ENCODE results near the gene SATB2.

- TF ChIP-seq CTCF (conservative IDR thresholded peaks at IDR 0.05) (no peak), EZH2 (IDR thresholded peaks at IDR 0.05; ENCODE audit: low read depth) (no peak)
Observed at GRCh38 chr2:199219551-199219950, 238.2 kb downstream of the SATB2 start.
